GM19452 (cell line): ENCODE data around the gene BLM.
"Not testable (repeated sequence)": the region's sequence is repeated elsewhere in the genome, so short reads cannot be mapped to it uniquely, and the experiment has no call there.

Source experiments
- ATAC-seq: cut with Tn5 transposase; IDR thresholded peaks from one replicate; pipeline ENCODE4 v1.9.1; 2021; ENCODE audit not compliant: unreplicated experiment

BLM gene

GRCh38 chr15:90716976-90717821 is at the start of gene BLM:
Gene BLM (plus strand): TSS chr15:90717346. CDS start chr15:90747393, 30,047 bp downstream.
- ATAC-seq: peak; percentile 99

DNA sequence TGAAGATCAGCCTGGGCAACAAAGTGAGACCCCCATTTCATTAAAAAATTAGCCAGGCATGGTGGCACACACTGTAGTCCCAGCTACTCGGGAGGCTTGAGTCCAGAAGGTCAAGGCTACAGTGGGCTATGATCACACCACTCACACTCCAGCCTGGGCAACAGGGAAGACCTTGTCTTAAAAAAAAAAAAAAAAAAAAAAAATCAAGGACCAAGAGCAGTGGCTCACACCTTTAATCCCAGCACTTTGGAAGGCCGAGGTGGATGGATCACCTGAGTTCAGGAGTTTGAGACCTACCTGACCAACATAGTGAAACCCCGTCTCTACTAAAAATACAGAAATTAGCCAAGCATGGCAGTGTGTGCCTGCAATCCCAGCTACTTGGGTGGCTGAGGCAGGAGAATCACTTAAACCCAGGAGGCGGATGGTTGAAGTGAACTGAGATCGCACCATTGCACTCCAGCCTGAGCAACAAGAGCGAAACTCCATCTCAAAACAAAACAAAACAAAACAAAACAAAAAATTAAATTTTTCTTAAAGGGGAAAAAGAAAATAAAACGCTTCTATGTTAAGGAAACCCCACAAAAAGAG is 49.3 kb upstream of the BLM start:
- not testable (repeated sequence) for ATAC-seq

DNA sequence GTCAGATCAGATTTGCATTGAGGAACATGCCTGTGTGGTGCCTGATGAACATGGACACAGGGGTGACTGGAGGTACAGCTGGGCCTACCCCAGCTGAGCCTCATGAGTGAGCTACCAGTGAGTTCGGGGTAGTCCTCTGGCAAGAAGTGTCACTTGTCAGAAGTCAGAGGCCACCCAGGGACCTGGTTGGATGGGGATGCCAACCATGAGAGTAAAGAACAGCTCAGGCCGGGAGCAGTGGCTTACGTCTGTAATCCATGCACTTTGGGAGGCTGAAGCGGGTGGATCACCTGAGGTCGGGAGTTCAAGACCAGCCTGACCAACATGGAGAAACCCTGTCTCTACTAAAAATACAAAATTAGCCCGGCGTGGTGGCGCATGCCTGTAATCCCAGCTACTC is 46.5 kb upstream of the BLM start:
- ATAC-seq: not testable (repeated sequence)

DNA sequence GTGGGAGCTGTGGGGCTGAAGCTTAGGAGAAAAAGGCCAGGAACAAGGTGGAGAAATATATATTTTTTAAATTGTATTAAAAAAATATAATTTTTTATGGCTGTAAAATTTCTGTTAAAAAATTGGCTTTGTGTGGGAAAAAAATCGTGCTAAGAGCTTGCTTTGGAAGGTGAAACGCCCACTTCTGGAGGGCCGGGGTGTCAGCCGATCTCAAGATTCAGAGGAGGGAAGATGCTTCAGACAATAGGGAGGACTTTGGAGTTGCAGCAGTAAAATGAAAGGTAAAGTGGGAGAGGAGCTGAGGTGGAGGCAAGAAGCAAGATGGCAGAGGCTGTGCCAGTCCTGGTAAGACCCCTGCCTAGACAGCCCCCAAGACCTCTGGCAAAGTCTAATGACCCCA is 45.9 kb upstream of the BLM start:
- no peak for ATAC-seq

DNA sequence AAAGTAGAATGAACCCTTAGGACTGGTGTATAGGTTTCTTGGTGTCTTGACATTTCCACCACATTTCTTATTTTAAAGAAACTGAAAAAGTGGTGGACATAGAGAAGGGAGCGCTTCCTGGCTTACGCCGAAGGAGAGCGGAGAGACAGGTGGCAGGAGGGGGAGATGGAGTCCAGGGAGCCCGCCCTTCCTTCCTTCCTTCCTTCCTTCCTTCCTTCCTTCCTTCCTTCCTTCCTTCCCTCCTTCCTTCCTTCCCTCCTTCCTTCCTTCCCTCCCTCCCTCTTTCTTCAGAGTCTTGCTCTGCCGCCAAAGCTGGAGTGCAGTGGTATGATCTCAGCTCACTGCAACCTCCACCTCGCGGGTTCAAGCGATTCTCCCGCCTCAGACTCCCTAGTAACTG is 43.8 kb upstream of the BLM start:
- not testable (repeated sequence) for ATAC-seq

- ATAC-seq: no peak
Observed at GRCh38 chr15:90674476-90674875, 42.7 kb upstream of the BLM start.

DNA sequence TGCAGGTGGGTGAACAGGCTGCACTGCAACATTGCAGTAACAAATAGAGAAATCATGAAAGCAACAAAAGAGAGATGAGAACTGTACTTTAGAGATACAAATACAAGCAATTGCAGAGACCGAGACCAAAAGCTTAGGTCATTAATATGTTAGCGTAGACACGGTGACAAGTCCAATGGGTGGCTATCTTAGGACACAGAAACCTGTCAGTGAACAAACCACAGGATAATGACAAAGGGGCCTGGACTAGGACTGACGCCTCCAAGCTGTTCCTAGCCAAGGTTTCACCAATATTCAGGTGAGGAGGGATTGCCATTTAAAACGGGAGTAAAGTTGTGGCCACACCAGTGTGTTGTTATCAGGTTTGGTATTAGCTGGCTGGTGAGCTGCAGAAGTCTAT is 41.7 kb upstream of the BLM start:
- no peak for ATAC-seq

- ATAC-seq: no peak
Observed at GRCh38 chr15:90677807-90678790, 39.0 kb upstream of the BLM start.

- no peak for ATAC-seq
Observed at GRCh38 chr15:90679959-90680358, 37.2 kb upstream of the BLM start.

DNA sequence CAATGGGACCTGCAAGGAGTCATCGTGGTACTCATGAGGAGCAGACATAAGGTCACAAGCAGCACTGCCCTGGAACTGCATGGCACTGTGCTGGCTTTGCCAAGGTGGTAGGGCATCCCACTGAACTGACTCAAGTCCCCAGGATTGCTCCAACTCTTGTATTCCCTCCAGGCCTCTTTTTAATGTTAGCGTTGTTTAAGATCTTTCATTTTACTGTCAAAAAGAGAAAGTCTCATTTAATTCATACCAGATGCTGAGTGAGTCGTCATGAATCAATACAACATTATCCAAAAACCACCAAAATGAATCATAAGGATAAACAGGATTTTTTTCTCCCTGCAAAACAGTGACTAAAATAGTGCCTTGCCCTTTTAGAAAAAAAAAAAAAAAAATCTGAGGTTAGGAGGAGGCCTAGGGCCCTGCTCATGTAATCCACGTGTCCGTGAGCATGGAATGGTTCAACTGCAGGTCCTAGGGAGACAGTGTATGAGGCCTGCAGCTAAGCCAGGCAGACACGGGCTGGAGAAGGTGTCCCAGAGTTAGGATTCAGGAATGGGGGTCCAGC is 36.7 kb upstream of the BLM start:
- ATAC-seq: no peak

GRCh38 chr15:90681056-90681455 is 36.1 kb upstream of the BLM start:
- no peak for ATAC-seq

DNA sequence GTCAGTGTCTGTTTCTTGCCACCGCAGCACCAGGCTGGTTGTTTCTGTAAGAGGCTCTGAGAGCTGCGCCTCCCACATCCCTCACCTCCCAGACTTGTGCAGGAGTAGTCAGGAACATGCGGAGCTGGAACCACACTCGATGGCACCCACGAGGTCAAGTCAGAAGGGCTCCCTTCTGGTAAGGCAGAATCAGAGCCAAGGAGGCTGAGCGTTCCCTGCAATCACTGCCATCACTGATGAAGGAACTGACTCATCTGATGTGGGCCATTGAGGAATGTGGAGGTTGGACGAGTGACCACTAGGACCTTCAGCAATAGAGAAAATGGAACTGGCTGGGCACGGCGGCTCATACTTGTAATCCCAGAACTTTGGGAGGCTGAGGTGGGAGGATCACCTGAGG is 35.7 kb upstream of the BLM start:
- no peak for ATAC-seq

GRCh38 chr15:90683371-90683770 is 33.8 kb upstream of the BLM start:
- ATAC-seq: no peak

DNA sequence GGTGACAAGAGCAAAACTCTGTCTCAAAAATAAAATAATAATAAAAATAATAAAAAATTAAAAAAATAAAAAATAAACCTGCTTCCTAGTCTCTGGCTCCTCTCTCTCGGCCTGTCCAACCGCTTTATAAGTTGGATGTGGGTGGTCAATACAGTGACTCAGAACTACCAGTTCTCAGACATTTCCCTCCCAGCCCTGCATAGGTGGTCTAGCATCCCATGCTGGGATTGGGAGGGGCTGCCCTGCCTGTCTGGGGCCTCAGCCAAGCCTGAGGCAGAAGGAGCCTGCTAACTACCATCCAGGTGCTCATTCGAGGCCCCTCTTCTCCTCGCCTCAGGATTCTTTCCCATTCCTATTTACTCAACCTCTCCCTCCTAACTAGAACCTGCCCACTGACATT is 33.3 kb upstream of the BLM start:
- ATAC-seq: no peak

DNA sequence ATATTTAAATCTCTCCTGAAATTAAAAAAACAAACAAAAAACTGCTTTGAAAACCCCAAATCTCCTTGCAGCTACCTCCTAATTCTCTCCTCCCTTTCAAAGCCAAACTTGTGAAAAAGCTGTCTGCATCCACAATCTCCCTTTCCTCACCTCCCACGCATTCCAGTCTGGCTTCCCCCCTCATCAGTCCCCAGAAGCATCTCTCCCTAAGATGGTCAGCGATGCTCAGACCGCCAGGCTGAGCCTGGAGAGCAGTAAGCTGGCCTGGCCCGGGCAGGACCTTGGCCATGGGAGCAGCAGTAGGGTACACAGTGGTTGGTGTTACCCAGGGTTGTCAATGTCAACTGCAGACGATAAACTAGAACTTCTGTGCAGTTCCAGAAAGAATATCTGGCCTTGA is 32.9 kb upstream of the BLM start:
- ATAC-seq: no peak

DNA sequence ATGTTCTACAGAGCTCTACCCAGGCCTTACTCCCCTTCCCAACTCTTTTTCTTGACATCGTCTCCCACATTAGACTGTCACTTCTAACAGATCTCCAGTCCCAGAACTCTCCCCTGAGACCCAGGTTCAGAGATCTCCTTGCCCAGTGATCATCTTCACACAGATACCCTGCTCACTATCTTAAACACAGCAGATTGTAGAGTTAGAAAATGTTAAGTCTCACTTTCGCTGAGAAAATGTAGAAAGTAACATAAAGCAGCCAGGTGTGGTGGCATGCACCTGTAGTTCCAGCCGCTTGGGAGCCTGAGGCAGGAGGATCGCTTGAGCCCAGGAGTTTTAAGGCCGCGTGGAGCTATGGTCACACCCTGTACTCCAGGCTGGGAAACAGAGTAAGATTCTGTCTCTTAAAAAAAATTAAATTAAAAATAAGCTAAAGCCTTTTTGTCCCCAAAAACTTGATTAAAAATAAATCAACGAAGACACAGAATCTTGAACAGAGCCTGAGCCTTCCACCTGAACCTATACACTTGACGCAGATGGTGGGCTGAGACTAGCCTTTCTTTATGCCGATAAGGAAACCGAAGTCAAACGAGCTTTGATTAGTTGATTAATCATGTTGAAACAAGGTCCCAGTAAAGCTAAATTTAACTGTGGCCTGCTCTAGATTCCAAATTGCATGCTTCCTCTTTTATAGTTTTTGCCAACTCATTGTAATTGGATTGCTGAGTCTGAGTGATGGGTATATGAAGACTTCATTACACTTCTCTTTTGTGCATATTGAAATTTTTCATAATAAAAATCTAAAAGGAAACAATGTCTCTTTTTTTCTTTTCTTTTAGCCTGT is 31.3 kb upstream of the BLM start:
- peak; percentile 25 for ATAC-seq

DNA sequence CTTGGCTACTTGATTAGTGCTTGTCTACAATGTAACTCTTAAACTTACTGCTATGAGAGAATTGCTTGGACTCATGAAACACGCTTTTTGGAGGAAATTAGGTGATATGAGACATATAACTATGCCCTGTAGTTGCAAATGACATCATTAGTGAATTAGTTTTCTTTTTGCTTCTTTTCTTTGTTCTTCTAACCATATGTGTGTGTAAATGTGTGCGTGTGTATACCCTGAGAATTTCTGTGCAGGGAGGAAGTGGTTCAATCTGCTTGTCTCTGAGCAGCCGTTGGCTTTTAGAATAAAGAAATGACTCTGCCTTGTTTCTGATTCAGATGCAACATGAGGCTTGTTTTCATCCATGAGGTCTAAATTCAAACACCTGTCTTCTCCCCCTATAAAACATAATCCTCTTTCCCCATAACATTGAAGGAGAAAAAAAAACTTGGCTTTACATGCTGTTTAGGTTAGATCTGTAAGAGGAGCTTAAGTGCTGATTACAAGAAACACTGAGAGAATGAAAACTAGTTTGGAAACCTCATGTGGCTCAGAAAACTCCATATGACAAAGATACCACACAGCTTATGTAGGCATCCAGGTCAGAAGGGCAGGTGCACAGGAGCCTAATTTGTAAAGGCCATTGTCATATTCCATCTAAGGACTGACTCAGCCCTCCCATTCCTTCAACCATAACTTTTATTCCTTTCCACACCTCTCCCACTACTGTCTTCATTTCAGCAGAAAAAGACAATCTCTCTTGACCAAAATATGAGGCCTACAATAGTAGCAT is 30.5 kb upstream of the BLM start:
- peak; percentile 87 for ATAC-seq

- ATAC-seq: not testable (repeated sequence)
Observed at GRCh38 chr15:90689326-90689961, 27.7 kb upstream of the BLM start.

DNA sequence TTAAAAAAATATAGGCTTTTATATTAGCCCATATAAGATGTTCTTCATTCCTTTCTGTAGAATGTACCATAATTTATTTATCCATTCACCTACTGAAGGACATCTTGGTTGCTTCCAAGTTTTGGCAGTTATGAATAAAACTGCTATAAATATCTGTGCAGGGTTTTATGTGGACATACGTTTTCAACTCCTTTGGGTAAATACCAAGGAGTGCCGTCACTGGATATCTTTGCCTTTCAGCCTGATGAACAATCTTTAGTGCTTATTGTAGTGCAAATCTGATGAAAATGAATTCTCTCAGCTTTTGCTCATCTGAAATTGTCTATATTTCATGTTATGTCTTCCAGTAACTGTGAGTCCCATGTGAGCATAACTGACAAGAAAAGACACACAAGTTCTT is 26.6 kb upstream of the BLM start:
- no peak for ATAC-seq
